GM21447 (cell line): ENCODE data around the gene INTS11.

Experiments
- ATAC-seq: cut with Tn5 transposase; IDR thresholded peaks from one replicate; pipeline ENCODE4 v1.9.1; 2021; ENCODE audit not compliant: unreplicated experiment

INTS11 gene

DNA sequence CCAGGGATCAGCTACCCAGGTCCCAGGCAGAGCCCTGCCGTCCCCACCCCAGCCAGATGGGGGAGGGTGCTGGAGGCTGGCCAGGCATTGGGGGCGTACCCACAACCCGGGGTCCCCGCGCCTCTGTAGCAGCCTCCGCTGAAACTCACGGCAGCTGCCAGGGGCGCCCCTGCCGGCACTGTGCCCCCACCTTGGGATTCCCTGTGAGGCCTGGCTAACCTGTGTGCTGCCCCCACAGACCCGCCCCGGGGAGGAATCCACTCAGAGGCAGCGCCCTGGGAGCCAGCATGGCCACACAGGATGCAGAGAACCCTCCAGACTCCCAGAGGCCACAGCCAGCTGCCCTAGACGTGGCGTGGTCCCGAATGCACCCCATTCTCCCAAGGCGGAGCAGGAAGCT is 20.9 kb upstream of the INTS11 start:
- no peak for ATAC-seq

- no peak for ATAC-seq
These were observed 20.3 kb upstream of the INTS11 start for GRCh38 chr1:1344655-1345361.

GRCh38 chr1:1343811-1344421 is 19.5 kb upstream of the INTS11 start:
- ATAC-seq: no peak

DNA sequence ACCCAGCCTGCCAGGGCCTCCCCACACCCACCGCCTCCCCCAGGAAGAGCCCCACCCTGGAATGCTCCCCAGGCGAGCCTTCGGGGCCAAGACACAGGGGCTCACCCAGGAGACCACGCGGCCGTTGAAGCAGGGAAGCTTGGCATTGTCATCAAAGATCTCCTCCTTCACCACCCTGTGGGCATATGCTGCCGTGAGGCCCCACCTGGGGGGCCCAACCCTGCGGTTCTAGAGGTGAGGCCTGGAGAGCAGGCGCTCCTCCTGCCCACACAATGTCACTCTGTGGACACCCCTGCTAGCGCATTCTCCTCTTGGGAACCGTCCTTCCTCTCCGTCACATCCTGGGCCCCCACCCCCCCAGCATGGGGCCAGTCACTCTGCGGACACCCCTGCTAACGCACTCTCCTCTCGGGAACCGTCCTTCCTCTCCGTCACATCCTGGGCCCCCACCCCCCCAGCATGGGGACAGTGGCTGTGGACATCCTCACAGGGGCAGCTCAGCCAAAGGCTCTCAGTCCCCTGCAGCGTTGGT is 18.2 kb upstream of the INTS11 start:
- ATAC-seq: no peak

GRCh38 chr1:1342061-1342562 is 17.7 kb upstream of the INTS11 start:
- ATAC-seq: no peak

DNA sequence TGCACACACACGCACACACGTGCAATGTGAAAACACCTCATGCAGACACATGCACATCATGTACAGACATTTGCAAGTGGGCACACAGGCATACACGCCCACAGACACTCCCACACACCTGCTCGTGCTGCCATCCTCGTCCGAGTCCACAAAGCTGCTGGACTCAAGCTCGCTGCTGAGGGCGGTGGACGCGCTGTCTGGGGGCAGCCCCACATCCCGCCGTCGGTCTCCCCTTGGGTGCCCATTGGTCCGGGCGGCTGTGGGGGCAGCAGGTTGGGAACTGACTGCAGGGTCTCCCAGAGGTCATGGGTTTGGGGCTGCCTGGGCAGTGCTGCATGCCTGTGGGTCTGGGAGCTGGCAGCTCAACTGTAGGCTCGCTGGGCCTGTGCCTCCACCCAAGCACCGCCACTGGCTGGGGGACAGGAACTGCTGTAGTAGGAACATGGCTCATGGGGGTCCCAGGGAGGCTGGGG is 17.1 kb upstream of the INTS11 start:
- ATAC-seq: no peak

DNA sequence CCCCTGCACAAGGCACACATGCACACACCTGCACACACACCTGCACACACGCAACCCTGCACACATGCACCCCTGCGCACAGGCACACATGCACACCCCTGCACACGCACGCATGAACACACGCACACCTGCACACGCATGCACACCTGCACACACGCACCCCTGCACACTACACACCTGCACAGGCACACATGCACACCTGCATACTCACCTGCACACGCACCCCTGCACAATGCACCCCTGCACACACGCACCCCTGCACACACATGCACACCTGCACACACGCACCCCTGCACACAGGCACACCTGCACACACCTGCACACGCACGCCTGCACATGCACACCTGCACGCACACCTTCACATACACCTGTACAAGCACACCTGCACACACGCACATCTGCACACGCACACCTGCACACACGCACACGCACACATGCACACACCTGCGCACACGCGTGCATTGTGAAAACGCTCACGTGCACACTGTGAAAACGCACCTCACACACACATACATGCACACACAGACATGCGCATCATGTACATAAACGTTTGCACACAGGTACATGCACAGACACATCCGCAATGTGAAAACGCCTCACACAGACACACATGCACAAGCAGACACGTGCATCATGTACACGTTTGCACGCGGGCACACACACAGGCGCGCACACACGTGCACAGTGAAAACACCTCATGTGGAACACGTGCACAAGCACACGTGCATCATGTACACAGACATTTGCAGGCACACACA is 16.5 kb upstream of the INTS11 start:
- no peak for ATAC-seq

DNA sequence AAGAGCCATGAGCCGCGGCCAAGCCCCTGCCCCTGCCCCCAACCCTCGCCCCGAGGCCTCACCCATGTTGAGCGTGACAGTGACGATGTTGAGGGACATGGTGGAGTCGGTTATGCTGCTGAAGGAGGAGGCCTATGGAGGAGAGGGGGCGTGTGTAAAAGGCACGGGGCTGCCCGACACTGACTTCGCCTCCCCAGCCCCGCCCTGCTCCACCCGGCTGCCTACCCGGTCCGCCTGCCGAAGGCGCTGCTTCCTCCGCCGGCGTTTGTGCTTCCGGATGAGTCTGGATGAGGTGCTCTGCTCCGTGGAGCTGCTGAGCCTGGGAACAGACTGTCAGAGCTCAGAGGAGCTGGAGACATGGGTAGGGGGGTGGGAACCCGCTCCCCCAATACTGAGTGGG is 15.7 kb upstream of the INTS11 start:
- no peak for ATAC-seq

- ATAC-seq: no peak
These were observed 13.8 kb upstream of the INTS11 start for GRCh38 chr1:1338278-1338677.

- ATAC-seq: no peak
These were observed 13.3 kb upstream of the INTS11 start for GRCh38 chr1:1337793-1338147.

GRCh38 chr1:1336931-1337792 is 12.7 kb upstream of the INTS11 start:
- no peak for ATAC-seq

DNA sequence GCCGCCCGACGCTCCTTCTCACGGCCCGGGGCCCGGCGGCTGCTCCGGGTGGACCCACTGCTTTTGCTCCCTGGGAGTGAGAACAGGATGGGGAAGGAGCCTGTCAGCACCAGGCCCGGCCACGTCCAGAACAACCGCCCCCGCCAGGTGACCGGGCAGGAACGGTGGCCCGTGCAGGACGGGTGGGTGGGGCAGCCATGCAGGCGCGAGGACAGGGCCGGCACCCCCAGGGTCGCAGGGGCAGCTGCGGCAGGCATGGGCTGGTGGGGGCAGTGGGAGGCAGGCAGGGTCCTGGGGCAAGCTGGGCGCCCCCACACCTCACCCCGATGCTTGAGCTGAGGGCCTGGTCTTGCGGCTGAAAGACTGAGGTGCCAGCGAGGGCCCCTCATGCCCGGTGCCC is 12.0 kb upstream of the INTS11 start:
- ATAC-seq: no peak

GRCh38 chr1:1335792-1336248 is 11.4 kb upstream of the INTS11 start:
- no peak for ATAC-seq

- ATAC-seq: no peak
These were observed 10.8 kb upstream of the INTS11 start for GRCh38 chr1:1335283-1335682.

DNA sequence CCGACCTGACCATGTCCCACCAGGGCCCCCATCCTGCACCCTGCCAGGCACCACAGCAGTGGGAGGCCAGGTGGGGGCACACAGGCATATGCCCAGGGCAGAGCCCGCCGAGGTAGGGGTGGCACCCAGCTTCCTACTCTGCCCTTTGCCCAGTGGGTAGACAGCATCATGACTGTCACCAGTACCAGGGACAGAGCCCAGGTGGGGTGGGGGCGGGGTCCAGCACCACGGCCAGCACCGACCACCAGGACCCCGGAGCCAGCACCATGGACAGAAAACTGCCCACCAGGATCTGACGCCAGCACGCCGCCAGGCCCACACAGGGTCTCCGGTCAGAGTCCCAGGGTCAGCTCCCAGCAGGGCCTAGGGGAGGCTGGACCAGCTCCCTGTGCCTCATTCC is 10.4 kb upstream of the INTS11 start:
- ATAC-seq: no peak

- no peak for ATAC-seq
These were observed 9.2 kb upstream of the INTS11 start for GRCh38 chr1:1333551-1334241.

DNA sequence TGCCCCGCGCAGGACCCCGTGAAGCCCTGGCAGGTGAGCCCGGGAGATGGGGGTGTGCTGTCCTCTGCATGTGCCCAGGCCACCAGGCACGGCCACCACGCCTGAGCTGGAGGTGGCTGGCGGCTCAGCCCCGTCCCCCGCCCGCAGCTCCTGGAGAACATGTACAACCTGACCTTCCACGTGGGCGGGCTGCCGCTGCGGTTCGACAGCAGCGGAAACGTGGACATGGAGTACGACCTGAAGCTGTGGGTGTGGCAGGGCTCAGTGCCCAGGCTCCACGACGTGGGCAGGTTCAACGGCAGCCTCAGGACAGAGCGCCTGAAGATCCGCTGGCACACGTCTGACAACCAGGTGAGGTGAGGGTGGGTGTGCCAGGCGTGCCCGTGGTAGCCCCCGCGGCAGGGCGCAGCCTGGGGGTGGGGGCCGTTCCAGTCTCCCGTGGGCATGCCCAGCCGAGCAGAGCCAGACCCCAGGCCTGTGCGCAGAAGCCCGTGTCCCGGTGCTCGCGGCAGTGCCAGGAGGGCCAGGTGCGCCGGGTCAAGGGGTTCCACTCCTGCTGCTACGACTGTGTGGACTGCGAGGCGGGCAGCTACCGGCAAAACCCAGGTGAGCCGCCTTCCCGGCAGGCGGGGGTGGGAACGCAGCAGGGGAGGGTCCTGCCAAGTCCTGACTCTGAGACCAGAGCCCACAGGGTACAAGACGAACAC is 8.5 kb upstream of the INTS11 start:
- no peak for ATAC-seq

GRCh38 chr1:1332031-1332755 is 7.7 kb upstream of the INTS11 start:
- no peak for ATAC-seq
